ENCODE data around the gene TUT7. TPM values are rescaled to one million over a fixed set of nuclear protein-coding genes. Genes with fewer than 3 reads are reported as not detected.

Gene TUT7
- total and polyA plus RNA-seq, 10 of the 15 experiments (the other 5 are each of a cell fraction or from before 2014, with no cell fraction given): 10.0 to 49.8 (median 30.4) TPM

DNA sequence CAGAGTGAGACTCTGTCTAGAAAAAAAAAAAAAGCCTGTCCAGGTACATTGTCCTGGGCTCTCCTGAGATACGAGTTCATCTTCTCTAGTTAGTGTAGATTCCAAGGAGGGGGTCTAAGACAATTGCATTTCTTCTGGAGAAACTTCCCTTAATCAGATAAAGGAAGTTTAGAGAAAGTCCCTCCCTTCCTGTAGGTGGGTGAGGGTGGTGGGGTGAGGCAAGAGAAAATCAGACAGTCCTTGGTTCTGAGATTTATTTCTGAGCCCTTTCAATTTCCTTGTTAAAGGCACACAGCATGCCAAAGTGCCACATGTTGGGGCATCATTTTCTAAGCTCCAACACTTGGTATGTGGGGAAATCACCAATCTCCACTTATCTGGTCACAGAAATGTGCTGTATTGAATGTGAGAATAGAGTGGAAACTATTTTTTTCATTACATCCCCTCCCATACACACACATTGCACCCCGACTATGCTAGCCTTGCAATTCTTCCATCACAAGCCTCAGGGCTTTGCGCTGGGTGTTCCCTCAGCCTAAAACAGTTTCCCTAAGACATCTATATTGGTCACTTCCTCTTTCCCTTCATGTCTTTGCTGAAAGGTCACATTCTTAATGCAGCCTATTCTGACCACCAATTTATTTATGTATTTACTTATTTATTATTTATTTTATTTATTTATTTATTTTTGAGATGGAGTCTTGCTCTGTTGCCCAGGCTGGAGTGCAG is 5.1 kb upstream of the TUT7 start:
- no peaks in the 10 kb centered on the region for H3K79me2 ChIP-seq (ENCODE audit: control insufficient read depth, insufficient read depth, low read length)
- ChIA-PET POLR2A (no interaction called here), SMC1A (ENCODE audit: uncharacterized antibody, unreplicated experiment) (no interaction called here), RAD21 (ENCODE audit: unreplicated experiment) (no interaction called here), CTCF (interaction anchor here (0.6 to 2.1 kb wide), 2 partner anchors 18 to 81 kb away, joined by 3 to 4 read pairs; no protein-coding TSS in a partner anchor)
- H3K9me3 ChIP-seq (replicated peaks; ENCODE audit: control insufficient read depth, insufficient read depth, low read length): no peaks in the 10 kb centered on the region
- no peaks in the 10 kb centered on the region for H3K36me3 ChIP-seq (ENCODE audit: control insufficient read depth in 2 of 2, insufficient read depth in 2 of 2, low read length in 1 of 2)
- FAIRE-seq: no peak
- TF ChIP-seq ZNF207 (IDR thresholded peaks at IDR 0.05; ENCODE audit: borderline replicate concordance) (no peak), ZNF622 (IDR thresholded peaks at IDR 0.05) (no peak), IKZF1 (conservative IDR thresholded peaks at IDR 0.05) (no peak), ZNF384 (IDR thresholded peaks at IDR 0.05; ENCODE audit: borderline replicate concordance, low read depth, low read length) (no peak), SPI1 (IDR thresholded peaks at IDR 0.05; ENCODE audit: borderline replicate concordance, insufficient read depth, low read depth, low read length) (peak; percentile 62; the same call in 1 of the 2 replicates)
- TF ChIP-seq, protein P1, sequence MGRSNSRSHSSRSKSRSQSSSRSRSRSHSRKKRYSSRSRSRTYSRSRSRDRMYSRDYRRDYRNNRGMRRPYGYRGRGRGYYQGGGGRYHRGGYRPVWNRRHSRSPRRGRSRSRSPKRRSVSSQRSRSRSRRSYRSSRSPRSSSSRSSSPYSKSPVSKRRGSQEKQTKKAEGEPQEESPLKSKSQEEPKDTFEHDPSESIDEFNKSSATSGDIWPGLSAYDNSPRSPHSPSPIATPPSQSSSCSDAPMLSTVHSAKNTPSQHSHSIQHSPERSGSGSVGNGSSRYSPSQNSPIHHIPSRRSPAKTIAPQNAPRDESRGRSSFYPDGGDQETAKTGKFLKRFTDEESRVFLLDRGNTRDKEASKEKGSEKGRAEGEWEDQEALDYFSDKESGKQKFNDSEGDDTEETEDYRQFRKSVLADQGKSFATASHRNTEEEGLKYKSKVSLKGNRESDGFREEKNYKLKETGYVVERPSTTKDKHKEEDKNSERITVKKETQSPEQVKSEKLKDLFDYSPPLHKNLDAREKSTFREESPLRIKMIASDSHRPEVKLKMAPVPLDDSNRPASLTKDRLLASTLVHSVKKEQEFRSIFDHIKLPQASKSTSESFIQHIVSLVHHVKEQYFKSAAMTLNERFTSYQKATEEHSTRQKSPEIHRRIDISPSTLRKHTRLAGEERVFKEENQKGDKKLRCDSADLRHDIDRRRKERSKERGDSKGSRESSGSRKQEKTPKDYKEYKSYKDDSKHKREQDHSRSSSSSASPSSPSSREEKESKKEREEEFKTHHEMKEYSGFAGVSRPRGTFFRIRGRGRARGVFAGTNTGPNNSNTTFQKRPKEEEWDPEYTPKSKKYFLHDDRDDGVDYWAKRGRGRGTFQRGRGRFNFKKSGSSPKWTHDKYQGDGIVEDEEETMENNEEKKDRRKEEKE (IDR thresholded peaks at IDR 0.05): no peak
- H4K20me1 ChIP-seq (ENCODE audit: control insufficient read depth, insufficient read depth): no peaks in the 10 kb centered on the region
- H3K27ac ChIP-seq (ENCODE audit: control insufficient read depth, insufficient read depth): no peak overlapping the region
- no peak overlapping the region for H3K4me2 ChIP-seq (ENCODE audit: control insufficient read depth, insufficient read depth)
- H3K9ac ChIP-seq (ENCODE audit: control insufficient read depth, insufficient read depth, low read length): no peak overlapping the region
- in situ Hi-C loops (cut with MboI) (no loop called here), intact Hi-C loops (cut with micrococcal nuclease; ENCODE audit: unreplicated experiment) (loop anchor here (10.0 kb wide), 1 partner anchor 1145 kb away; no protein-coding TSS in a partner anchor)
- no peak overlapping the region for H3K4me3 ChIP-seq
- ATAC-seq: no peak
- 24% methylated on average over 3 of the region's 3 CpGs for WGBS (ENCODE audit: insufficient coverage, insufficient replicate concordance, low lambda C conversion rate, missing lambda C conversion rate)
- DNase-seq (ENCODE audit: low read depth, low spot score): no peak
- no peaks in the 10 kb centered on the region for H3K27me3 ChIP-seq (replicated peaks in 1 of 2; ENCODE audit: control insufficient read depth in 2 of 2, insufficient read depth in 2 of 2, low read length in 1 of 2)
- H3K4me1 ChIP-seq (ENCODE audit: control insufficient read depth, insufficient read depth, low read length): no peaks in the 10 kb centered on the region
- no TSS peak for BruUV-seq (replicated peaks)
- no peak overlapping the region for H2AFZ ChIP-seq (ENCODE audit: control insufficient read depth, low read depth, low read length)
